ENCODE measurements around the gene PRKCSH.
A peak's percentile ranks its signal among the peaks of the same experiment; 100 is the strongest.
"Not testable (repeated sequence)": the region's sequence is repeated elsewhere in the genome, so short reads cannot be mapped to it uniquely, and the experiment has no call there.

The PRKCSH gene

DNA sequence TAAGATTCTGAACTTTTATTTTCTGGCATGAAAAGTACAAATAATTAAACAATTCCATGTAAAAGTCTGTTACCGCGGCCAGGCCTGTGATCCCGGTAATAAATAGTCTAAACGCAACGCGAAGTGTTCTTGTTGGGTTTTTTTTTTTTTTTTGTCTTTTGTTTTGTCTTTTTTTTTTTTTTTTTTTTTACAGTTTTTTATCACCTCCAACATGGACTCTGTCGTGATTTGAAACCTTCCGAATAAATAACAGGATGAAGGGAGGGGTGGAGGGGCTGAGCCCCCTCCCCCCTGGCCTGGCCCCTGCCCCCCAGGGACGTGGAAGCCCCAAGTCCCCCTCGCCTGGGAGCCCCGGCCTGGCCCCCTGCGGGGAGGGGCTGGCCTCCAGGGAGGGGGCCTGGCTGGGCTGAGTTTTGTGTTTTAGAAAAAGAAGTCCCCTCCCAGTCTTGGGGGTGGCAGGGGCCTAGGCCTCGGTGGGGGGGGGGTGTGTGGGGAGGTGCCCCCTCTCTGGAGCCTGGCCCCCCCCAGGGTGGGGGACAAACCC, 16.0 kb downstream of the PRKCSH start:
- no peak for DNase-seq

DNA sequence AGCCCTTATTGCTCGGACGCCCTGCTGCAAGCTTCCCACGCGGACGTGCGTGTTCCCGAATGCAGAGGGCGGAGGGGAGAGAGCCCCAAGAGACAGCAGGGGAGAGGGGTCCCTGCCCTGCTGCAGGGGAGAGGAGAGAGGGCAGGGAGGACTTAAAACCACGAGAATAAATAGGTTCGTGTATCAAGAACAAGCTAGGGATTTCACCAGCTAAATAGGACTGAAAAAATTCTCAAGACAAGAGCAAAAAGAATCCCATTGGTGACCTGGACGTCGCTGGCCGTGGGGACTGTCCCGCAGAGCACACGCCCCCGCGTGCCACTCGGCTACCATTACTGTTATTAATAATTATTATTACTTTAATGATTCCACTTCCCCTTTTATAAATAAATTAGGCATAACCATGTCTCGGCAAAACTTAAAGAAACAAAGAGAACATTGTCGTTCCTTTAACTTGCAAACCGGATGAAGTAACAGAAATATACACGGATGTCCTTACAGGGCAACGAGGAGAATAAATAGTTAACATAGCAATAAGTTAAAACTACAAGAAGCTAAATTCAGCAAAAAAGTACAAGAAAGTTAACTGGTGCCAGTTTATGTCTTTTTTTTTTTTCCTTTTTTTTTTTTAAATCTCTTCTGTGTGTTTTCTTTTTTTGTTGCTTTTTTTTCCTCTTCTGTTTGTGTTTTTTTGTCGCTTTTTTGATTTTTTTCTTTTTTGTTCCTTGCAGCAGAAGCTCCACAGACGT, 16.6 kb downstream of the PRKCSH start:
- DNase-seq, result no peak

DNA sequence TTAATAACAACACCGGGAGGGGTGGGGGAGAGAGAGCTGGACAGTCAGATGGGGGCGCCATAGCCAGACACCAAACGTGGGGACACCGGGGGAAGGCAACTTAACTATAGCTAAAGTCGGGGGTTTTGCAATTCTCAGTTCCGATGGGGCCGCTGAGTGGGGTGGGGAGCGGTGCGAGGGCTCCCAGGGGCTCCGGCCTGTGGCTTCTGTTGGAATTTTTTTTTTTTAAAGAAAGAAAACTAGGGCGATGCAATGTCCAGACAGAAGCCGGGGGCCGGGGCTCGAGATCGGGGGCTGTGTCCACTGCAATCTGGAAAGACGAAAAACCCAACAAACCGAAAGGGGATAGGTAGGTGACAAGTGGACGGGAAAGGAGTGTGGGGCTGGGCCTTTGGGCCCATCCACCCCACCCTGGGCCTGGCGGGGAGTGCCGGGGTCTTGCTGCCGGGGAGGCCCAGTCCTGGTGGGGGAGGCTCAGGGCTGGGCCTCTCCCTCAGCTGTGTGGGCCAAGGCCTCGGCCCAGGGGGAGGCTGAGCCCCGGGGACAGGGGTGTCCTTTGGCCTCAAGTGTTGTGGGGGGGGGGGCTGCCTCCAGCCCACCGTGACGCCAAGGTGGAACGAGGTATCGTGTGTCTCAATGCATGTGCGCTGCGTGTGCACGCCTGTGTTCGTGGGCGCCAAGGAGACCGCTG, 17.3 kb downstream of the PRKCSH start:
- no peak for DNase-seq

DNA sequence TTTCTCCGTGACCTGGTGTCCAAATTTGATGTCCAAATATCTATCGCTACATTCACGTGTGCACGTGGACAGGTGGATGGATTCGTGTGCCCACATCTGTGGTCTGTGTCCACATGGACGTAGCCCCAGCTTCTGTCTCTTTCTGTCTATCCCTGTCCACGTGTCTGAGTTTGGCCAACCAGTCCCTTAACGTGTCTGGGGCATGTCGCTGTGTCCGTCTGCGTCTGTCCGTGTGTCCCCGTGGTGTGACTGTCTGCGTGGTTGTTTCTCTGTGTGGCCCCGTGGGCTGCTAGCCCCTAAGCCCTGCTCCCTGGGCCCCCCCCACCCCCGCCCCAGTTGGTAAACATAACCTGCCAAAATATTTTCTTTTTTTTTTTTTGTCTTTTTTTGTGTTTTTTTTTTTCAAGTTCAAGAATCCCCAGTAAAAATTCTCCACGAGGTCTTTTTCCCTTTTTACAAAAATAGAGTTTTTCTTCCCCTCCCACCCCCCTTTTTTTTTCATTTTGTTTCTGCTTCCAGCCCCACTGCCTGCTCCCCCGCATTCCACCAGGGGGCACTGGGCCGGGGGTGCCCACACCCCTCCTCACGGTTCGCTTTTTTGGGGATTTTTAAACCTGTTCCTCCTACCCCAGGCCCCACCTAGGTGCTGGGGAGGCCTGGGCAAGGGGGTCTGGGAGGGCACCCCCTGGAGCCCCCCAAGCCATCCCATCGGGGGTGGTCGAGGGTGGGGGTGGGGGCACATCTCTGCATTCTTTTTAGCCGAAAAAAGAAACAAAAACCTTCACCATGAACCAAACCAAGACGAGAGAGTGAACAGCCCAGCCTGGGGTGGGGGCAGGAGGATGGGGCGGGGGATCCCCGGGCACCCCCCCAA, 18.3 kb downstream of the PRKCSH start:
- no peak for DNase-seq

DNA sequence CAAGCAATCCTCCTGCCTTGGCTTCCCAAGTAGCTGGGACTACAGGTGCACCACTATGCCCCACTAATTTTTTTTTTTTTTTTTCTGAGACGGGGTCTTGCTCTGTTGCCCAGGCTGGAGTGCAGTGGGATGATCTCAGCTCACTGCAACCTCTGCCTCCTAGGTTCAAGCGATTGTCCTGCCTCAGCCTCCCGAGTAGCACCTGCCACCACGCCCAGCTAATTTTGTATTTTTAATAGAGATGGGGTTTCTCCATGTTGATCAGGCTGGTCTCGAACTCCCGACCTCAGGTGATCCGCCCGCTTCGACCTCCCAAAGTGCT, 19.8 kb downstream of the PRKCSH start:
- not testable (repeated sequence) for DNase-seq

DNA sequence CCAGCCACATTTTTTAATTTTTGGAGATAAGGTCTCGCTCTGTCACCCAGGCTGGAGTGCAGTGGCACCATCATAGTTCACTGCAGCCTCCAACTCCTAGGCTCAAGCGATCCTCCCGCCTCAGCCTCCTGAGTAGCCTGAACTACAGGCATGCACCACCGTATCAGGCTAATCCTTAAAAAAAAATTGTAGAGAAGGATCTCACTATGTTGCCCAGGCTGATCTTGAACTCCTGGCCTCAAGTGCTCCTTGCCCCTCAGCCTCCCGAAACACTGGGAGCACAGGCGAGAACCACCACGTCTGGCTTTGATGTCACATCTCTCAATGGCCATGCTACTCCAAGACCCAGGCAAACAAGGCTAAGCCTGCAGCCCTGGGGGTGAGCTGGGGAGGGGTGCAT, 21.2 kb downstream of the PRKCSH start:
- no peak for DNase-seq

DNA sequence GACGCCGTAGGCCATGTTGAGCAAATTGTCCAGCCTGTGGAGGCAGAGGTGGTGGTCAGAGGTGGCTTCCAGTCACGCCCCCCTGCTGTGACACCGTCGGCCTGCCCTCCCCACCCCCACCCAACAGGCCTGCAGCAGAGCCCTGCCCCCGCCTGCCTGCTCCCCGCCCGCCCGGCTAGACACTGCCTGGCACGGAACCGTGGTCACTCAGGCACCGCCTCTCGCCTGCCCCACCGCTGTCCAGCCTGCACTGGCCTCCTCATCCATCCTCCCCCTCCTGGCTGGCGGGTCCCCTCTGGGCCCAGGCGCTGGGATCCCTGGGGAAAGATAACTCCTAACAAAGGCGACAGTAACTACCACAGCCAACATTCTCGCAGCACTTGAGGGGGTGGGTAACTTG, 21.7 kb downstream of the PRKCSH start:
- DNase-seq, result no peak

DNA sequence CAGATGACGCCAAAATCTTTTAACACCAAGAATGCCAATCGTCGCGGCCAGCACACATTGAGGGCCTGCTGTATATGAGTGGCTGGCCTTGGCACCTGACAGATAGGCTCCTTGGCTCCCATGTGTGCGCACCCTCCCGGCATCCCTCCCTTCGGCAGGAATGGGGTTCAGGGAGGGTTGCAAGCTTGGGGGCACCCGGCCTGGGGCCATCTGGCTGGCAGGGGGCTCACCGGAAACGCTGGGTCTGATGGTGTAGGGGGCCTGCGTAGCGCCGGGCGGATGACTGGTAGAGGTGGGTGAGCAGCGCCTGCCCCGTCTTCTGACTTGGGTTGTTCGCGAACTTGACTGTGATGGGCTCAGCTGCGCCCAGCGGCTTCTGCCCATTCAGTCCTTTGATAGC, 22.4 kb downstream of the PRKCSH start:
- no peak for DNase-seq

DNA sequence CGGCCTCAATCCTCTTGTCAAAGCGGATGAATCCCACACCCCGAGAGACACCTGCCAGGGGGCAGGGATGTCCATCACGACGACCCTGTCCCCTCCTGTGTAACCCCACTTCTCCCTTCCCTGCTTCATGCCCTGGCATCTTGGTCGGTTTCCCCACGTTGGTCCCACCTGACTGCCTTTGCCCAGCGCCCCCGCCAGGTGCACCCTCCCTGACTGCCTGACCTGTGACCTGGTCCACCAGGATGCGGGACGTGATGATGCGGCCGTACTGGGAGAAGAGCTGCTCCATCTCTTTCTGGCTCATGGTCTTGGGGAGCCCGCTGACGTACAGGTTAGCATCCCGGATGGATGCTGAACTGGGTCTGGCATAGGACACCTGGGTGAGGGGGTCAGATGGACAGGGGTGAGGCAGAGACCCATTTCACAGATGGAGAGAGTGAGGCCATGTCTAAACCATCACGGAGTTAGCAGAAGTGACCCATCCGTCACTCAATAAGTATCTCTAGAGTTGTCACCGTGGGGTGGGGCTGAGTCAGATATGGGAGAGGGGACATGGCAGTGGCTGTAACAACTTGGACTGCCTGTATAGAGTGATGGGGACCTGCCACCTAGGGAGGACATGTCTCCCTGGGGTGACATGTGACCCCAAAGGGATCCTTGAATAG, 22.9 kb downstream of the PRKCSH start:
- no peak for DNase-seq

DNA sequence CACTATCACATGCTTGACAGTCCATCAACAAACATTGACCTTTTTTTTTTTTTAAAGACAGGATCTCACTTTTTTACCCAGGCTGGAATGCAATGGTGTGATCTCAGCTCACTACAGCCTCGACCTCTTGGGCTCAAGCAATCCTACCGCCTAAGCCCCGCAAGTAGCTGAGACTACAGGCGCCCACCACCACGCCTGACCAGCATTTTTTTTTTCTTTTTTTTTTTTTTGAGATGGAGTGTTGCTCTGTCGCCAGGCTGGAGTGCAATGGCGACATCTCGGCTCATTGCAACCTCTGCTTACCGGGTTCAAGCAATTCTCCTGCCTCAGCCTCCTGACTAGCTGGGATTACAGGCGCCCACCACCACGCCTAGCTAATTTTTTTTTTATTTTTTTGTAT, 23.5 kb downstream of the PRKCSH start:
- DNase-seq, result not testable (repeated sequence)

DNA sequence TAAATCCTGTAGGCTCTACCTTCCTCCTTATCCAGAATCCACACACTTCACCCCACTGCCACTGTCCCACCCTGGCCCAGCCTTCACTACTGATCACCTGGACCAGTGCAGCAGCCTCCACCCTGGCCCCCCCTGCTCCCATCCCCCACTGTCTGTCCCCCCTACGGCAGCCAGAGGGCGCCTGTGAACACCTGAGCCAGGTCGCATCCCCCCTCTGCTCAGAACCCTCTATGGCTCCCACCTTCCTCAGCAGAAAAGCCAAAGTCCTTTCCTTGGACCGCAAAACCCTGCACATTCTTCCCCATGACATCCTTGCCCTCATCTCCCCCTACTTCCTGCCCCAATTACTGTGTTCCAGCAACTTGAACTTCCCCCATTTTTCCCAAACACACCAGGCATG, 24.8 kb downstream of the PRKCSH start:
- DNase-seq, result no peak

DNA sequence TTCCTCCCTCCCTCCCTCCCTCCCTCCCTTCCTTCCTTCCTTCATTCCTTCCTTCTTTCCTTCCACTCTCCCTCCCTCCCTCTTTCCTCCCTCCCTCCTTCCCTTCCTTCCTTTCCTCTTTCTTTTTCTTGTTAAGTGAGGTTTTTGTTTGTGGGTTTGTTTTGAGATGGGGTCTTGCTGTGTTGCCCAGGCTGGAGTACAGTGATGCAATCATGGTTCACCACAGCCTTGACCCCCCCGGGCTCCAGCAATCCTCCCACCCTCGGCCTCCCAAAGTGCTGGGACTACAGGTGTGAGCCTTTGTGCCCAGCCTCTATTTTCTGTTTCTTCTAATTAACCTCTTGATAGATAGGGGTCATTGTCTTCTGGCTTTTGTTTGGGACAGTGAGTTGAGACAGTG, 26.0 kb downstream of the PRKCSH start:
- no peak for DNase-seq

DNA sequence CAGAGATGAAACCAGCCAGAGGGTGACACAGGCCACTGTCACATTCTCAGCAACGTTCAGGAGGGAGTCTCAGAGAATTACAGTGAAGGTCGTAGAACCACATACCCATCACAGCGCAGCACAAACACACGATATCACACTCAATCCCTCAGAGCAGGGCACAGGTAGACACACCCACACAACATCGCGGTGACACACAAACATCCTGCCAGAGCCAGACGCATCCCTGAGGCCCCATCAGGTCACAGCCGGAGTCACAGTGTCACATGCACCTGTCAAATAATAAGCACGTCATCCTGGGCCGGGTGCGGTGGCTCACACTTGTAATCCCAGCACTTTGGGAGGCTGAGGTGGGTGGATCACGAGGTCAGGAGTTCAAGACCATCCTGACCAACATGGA, 28.0 kb downstream of the PRKCSH start:
- DNase-seq, result no peak

DNA sequence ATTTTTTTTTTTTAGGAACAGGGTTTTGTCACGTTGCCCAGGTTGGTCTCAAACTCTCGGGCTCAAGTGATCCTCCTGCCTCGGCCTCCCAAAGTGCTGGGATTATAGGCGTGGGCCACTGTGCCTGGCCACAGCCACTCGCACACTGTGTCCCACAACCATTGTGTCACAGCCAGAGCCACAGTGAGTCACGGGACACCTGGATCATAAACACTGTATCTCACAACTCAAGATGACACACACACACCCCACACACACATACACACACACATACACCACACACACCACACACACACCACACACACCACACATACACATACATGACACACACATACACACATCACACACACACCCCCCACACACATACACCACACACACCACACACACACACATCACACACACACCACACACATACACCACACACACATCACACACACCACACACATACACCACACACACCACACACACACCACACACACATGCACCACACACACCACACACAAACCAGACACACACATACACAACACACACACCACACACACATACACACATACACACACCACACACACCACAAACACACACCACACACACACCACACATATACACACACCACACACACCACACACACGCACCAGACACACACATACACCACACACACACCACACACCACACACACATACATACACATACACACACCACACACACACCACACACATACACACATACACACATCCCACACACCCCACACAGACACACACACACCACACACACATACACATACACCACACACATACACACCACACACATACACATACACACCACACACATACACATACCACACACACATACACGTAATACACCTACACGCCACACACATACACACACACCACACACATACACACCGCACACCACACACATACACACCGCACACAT, 29.2 kb downstream of the PRKCSH start:
- DNase-seq, result no peak

DNA sequence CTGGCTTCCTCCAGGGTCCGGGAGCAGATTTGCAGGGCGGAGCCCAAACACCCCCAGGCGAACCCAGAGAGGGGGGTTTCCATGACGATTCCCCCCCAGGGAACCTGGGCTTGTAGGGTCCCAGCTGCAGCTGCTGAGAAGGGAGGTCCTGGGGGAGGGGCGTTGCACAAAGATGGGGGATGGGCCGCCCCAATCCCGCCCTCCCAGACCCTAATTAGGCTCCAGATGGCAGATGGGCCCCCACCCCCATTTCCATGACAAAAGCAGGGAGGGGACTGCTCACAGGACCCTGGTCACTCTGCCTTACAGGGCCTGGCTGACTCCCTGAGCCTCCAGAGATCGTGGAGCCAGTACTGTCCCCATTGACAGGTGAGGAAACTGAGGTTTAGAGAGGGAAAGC, 30.2 kb downstream of the PRKCSH start:
- no peak for DNase-seq

DNA sequence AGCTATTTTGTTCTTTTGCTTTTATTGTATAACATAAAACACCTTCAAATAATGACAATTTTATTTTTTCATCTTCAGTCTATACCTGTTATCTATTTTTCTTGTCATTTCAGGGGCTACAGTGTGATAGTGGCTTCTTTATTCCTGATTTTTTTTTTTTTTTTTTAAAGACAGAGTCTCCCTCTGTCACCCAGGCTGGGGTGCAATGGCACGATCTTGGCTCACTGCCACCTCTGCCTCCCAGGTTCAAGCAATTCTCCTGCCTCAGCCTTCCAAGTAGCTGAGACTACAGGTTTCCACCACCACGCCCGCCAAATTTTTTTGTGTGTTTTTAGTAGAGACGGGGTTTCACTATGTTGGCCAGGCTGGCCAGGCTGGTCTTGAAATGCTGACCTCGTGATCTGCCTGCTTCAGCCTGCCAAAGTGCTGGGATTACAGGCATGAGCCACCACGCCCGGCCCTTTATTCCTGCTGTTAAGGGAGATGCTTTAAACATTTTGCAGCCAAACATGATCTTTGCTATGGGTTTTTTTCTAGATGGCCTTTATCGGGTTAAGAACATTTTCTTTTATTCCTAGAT, 32.9 kb downstream of the PRKCSH start:
- DNase-seq, result not testable (repeated sequence)

DNA sequence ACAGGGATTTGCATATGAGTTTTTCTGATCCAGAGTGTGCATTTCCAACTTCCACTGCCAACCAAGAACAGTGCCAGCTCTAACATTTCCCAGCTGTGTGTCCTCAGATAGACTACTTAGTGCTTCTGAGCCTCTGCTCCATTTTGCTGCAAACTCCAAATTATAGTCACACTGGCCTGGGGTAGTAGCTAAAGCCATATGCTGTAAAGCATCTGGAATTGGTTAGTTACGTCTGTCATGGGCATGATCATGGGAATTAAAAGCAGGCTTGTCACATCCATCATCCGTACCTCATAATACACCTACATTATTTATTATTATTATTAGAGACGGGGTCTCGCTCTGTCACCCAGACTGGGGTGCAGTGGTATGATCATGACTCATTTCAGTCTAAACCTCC, 38.3 kb downstream of the PRKCSH start:
- DNase-seq, result no peak

DNA sequence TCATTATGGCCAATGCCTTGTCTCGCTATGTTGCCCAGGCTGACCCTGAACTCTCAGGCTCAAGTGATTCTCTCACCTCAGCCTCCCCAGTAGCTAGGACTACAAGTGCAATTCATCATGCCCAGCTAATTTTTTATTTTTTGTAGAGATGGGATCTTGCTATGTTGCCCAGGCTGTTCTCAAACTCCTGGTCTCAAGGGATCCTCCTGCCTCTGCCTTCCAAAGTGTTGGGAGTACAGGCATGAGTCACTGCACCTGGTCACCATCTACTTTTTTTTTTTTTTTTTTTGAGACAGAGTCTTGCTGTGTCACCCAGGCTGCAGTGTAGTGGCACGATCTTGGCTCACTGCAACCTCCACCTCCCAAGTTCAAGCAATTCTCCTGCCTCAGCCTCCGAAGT, 39.9 kb downstream of the PRKCSH start:
- DNase-seq, result not testable (repeated sequence)

DNA sequence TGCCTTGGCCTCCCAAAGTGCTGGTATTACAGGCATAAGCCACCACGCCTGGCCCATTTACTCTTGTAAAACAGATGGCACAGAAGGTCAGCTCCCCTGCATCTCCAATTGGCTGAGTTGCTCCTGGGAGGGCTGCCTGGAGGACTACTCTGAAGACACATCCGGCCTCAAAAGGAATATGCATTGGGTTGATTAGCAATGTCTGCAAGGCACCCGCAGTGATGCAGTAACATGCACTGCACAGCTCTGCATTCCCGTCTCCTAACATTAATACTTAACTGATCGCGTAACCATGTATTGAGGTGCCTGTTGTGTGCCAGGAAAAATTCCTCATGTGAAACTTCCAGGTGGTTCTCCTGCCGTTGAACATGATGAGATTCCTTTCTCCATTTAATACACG, 40.4 kb downstream of the PRKCSH start:
- DNase-seq, result no peak

DNA sequence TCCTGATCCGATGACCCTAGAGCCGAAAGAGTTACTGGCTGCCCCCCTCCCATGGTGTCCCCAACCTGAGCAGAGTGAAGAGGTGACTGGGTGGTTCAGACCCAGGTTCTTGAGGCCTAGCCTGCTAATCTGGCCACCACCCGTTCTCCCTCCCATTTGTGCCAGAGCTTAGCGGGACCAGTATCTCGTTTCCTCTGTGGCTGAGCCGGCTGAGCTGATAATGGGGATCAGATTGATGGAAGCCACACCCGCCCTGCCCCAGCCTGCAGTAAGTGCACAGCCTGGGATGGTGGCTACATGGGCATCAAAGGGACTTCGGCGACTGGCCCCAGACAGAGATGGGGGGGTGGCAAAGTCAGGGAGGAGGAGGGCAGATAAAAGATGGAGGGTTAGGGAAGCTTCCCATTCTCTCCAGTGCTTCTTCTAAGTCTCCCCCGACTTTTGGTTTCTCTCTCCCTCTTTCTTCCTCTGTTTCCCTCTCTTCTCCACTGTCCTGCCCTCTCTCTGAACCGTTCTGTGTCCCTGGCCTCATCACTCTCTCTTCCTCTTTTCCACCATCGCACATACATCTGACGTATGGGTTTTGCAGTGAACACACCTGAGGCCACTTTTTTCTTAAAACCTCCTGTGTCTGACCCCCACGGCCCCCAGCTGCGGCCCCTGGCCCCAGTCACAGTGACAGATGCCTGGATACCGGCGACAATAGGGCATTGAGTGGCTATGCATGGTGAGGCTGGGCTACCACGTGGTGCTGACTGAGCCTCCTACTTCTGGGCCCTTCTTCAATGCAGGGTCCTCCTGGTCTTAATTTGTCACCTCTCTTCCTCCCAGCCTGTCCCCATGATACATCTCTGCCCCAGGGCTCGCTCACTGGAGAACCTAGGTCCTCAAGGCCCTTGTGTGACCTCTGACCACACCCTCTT, 43.0 kb downstream of the PRKCSH start:
- peak; percentile 61 for DNase-seq

Measured in hematopoietic multipotent progenitor cell treated with erythropoietin and hydrocortisone succinate and interleukin-3 and kit ligand, for 8 days (in vitro differentiated cells).